GM21529 (cell line): ENCODE results near the gene SKOR2.
"Not testable (repeated sequence)": the region's sequence is repeated elsewhere in the genome, so short reads cannot be mapped to it uniquely, and the experiment has no call there.

Experiments
- ATAC-seq: cut with Tn5 transposase; IDR thresholded peaks from one replicate; pipeline ENCODE4 v1.9.1; 2021; ENCODE audit not compliant: unreplicated experiment

The SKOR2 gene

DNA sequence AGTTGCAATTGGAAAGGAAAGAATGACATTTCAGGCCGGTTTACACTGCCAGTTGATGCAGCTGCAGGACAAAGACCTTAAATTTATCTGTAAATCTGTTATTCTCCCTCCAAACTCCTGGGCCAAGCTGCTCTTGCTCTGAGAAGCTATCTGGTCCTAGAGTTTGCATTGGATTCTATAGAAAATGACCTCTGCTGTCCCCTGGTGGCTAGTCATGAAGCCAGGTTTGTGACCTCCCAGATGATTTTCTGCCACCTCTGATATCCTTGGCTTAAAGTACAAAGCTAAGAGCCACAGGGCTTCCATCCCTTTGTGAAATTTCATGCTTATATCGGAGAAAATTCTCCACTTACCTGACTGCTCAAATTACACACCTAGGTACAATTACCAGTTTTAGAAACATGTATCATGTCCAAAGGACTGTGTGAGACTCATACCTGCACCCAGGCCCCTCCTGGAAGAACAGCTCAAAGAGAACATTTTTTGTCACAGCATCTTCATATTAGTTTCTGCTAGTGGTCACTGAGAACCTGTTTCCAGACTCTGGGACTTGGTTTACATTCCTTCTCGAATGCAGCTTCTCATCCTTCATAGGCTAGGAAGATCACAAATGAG lies 46.4 kb downstream of the SKOR2 start:
- ATAC-seq = no peak

DNA sequence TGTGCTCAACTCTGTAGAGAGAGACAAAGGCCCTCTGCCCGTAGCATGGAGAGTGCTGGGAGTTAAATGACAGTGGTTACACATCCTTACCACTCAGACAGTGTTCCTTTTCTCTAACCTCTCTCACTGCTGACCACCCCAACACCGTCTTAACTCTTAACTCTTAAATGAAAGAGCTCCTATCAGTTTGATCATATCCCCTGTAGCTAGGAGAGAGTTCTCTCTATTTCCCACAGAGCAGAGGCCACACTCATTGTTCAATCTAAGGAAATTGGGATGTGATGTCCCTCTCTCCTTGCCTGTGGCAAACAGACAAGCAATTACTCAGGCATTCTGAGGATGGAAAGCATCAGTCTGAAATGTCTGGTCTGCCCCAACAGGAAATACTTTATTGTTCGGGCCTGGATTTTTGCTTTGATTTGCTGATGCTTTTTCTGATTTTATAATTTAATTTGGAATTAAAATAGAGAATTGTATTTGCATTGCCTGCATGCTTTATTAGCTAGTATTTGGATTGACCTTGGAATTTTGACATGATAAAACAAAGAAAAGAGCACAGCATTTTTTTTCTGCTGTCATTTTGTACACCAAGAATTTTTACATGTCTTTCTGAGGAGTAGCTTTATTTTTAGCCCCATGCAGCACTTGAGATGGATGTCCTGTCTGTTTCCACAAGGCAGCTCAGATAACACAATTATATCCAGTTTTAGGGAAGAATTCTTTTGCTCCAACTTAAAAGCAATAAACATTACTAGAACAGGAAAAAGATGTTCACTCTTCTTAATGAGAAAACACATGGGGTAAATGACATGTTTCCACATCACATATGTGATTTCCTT lies 47.6 kb downstream of the SKOR2 start:
- no peak for ATAC-seq

DNA sequence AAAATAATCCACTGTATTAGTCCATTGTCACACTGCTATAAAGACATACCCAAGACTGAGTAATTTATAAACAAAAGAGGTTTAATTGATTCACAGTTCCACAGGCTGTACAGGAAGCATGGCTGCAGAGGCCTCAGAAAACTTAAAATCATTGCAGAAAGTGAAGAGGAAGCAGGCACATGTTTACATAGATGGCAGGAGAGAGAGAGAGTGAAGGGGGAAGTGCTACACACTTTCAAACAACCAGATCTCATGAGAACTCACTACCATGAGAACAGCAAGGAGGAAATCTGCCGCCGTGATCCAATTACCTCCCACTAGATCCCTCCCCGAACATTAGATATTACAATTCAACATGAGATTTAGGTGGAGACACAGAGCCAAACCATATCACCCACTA lies 55.5 kb downstream of the SKOR2 start:
- ATAC-seq = not testable (repeated sequence)

DNA sequence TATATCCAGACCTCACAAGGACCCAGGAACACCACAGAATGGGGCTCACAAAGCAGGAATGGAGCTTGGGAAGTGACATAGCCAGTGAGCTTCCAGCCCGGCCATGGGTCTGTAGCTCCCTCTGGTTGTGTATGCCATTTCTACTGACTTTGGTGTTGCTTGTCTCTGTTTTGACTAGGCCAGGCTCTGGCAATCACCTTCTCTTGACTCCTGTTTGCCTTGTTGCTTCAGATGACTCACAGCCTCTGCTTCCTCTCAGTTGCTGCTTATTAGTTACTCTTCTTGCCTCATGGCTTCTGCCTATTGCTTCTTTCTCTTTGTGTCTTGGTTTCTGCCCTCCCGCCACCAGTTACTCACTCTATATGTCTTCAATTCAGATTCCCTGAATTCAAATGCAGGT lies 59.5 kb downstream of the SKOR2 start:
- ATAC-seq = no peak

DNA sequence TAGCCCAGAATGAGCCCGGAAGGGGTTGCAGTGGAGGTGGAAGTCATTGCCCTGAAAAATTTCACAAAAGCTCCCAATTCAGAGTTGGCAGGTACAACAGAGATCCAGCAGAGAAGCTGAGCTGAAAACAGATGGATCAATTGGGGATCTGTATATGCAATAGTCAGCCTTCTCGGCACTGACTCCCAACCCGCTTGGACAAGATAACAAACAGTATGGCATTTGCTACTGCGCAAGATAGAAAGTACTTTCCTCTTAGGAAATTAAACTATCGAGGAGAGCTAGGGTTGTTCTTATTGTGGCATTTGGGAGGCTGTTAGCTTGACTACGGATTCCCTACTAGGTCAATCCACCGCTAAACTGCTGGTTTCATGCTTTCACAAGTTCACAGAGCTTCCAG lies 63.7 kb downstream of the SKOR2 start:
- ATAC-seq = no peak

DNA sequence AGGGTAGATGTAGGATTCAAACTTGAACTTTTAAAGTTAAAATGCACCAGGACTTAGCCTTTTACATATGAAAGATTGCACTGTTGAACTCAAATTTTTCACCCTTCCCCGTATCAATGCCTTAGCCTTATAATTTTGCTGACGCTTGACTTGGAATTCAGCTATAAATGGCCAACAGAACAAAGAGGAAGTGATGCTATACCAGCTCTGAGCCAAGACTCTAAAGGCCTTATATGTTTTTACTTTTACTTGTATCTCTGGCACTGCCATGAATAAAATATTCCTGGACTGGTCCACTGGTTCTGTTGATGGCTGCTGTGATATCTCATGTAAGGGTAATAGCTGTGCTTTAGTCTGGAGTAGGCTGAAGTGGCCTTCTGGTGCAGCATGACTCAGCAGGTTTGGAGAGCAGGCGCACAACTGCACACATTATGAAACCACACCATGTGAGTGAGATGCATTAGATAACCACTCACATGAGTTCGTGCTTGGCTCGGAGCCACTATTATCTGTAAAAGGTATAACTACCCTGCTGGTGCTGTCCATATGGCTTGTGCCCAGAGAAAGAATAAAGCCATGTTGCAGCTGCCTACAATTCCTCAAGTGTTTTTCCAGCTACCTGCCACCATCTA lies 66.9 kb downstream of the SKOR2 start:
- no peak for ATAC-seq

DNA sequence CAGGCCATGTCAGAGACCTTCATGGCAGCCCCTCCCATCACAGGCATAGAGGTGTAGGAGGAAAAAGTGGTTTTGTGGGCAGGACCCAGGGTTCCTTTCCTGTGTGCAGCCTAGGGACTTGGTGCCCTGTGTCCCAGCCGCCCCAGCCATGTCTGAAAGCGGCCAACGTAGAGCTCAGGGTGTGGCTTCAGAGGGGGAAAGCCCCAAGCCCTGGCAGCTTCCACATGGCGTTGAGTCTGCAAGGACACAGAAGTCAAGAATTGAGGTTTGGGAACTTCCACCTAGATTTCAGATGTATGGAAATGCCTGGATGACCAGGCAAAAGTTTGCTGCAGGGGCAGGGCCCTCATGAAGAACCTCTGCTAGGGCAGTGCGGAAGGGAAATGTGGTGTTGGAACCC lies 69.3 kb downstream of the SKOR2 start:
- ATAC-seq = not testable (repeated sequence)

DNA sequence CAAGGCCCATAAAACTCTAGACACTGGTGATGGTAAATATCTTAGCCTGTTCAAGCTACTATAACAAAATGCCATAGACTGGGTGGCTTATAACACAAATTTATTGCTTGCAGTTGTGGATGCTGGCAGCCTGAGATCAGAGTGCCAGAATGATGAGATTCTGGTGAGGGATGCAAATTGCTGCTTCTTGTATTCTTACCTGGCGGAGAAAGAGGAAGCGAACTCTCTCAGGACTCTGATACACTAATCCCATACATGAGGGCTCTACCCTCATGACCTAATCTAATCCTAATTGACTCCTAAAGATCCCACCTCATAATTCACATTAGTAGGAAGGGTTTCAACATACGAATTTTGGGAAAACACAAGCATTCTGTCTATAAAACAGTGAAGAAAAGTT lies 70.7 kb downstream of the SKOR2 start:
- ATAC-seq = no peak

DNA sequence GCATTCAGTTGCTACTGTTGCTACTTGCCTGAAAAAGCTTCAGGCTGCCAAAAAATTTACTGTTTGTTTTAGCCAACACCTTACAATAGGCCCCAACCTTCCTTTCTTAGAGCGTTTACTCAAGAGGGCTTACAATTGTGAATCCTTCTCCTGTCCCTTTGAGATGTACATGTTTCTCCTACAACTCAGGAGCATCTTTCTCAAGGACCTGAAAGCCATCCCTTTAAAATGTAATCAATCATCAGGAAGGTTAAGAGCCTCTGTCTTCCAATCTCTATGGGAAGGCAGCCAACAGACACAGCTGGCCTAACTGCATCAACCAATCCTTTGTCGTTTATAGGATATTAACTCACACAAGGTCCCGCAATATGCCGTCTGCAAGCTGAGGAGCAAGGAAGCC lies 71.9 kb downstream of the SKOR2 start:
- ATAC-seq = no peak

DNA sequence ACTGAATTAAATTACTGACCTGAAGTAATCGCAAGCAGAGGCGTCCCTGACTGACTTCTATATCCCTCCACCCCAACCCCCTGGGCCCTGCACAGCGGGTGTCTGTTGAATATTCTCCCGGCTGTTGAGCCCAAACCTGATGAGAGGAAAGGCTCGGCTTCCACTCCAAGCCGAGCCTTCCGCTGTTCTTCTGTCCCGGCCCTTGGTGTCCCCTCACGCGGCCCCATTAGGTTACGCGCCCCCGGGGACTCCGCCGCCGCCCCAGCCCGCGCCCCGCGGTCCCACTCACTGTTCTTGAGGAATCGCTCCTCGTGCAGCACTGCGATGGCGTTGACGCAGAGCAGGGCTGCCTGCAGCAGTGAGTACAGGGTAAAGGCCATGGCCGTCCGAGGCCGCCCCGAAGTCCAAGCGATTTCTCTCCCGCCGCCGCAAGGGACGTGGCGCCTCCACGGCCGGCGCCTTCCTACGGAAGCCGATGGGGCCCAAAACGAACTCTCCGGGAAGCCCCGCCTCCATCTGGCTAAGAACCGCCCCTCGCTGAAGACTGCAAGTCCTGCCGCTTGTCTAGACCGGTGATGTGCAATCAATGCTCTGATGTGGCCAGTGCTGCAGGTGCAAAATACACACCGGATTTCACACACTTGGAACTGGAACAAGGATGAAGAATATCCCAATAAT lies 75.4 kb downstream of the SKOR2 start, which contains the start of gene IER3IP1:
Gene IER3IP1 (minus strand): TSS at position 467 of the 678 bp plus-strand sequence. CDS start 87 bp downstream, at position 380.
- peak; percentile 87 for ATAC-seq

DNA sequence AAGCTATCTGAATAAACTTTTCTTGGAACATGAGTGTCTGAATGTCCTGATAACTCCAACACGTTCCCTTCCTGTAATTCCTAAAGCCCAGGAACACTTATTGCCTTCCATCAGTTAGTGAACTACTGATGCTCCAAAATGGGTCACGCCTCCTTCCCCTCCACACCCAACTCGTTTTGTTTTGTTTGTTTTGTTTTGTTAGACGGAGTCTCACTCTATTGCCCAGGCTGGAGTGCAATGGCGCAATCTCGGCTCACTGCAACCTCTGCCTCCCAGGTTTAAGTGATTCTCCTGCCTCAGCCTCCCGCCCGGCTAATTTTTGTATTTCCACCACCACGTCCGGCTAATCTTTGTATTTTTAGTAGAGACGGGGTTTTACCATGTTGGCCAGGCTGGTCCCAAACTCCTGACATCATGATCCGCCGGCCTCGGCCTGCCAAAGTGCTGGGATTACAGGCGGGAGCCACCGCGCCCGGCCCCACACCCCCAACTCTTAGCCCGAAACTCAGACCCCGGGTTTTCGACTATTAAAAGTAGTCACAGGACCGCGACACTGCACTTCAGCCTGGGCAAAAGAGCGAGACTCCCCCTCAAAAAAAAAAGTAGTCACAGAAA lies 76.1 kb downstream of the SKOR2 start:
- peak; percentile 14 for ATAC-seq

DNA sequence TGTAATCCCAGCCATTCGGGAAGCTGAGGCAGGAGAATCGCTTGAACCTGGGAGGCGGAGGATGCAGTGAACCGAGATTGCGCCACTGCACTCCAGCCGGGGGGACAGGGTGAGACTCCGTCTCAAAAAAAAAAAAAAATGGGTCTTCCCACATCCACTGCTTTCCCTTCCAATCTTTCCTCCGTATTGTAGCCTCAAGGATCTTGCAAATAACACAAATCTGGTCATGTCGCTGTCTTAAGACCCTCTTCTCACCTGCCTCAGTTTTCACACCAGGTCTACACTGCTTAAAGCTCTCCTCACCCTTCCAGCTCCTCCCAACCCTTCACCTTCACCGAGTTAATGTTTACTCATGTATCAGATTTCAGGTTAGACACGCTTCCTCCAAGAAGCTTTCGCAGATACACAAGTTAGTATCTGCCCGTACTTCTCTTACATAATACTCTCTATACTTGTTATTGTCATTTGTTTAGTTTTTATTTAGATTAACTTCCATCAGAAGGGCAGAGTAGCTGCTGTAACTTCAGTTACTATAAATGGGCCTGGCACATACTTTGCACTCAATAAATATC lies 76.8 kb downstream of the SKOR2 start:
- no peak for ATAC-seq

DNA sequence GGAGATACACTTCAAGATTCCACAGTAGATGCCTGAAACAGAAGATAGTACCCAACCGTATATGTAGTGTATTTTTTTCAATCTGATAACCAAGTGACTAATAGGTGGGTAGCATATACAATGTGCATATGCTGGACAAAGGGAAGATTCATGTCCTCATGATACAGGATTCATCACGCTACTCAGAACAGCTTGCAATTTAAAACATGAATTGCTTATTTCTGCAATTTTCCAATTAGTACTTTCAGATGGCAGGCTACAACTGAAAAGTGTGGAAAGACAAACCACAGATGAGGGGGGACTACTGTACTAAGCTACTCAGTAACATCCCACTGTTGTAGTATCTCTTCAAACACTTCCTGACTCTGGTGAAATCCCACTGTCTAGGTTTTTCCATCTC lies 79.0 kb downstream of the SKOR2 start:
- ATAC-seq = no peak

DNA sequence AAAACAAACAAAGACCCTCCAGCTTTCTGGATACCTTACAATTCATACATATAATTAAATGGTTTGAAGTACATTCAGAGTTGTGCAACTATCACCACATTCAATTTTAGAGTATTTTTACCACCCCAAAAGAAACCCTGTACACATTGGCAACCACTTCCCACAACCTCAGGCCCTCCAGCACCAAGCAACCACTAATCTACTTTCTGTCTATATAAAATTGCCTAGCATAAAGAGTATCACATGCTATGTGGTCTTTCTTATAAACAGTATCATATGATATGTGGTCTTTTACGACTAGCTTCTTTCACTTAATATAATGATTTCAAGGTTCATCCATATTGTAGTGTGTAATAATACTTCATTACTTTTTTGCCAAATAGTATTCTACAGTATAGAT lies 82.5 kb downstream of the SKOR2 start:
- no peak for ATAC-seq

DNA sequence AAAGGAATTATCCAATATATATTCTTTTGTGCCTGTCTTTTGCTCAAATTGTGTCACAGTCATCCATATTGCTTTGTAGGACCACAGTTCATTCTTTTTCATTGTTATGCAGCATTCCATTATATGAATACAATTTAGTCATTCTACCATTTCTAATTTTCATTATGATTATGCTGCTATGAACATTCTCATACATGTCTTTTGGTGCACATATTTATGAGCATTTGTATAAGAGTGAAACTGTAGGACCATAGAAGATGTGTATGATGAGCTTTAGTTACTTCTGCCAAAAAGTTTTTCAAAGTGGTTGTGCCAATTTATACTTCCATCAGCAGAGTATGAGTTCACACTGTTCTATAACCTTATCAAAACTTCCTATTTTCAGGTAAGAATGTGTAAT lies 83.0 kb downstream of the SKOR2 start:
- ATAC-seq = no peak

DNA sequence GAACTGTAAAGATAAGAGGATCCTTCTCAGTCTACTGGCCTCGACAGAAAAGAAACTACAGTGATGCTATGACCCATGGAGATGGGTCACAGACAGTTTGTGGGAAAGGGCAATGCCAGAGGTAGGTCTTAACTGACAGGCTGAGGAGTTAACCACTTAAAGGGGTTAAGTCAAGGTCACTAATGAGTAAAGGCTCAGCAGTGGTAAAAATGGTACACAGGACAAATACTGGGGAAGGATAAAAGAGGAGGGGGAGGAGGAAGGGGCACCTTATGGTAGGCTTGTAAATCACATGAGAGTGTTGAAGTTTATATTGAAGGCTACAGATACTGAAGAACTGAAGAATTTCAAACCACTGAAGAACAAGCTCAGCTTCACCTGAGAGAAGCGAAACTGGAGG lies 85.2 kb downstream of the SKOR2 start:
- no peak for ATAC-seq

DNA sequence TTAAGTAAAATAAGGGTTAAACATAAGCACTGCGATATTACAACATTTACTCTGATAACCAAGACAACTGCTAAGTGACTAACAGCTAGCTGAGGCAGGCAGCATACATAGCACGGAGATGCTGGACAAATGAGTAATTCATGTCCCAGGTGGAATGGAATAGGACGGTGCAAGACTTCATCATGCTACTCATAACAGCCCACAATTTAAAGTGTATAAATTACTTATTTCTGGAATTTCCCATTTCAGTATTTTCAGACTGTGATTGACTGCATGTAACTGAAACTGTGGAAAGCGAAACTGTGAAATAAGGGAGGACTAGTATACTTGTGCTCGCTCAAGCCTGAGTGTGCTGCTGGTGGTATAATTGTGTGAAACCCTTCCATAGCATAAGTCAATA lies 88.2 kb downstream of the SKOR2 start:
- peak; percentile 84 for ATAC-seq

DNA sequence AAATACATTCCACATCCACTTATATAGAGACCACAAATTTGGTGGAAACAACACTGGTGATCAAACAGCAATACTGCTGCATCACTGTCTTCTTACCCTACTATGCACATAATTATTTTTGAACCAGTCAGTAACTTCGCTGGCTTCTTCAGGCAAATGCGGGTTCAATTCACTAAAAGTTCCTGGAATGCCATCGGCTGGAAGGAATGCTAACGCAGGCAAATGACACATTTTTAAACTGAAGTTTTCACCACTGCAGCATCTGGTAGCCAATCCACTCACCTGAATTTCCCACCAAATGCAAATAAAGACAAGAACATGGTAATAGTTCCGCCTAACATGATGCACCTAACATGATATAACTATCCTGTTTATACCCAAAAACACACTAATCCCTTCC lies 91.2 kb downstream of the SKOR2 start:
- no peak for ATAC-seq

DNA sequence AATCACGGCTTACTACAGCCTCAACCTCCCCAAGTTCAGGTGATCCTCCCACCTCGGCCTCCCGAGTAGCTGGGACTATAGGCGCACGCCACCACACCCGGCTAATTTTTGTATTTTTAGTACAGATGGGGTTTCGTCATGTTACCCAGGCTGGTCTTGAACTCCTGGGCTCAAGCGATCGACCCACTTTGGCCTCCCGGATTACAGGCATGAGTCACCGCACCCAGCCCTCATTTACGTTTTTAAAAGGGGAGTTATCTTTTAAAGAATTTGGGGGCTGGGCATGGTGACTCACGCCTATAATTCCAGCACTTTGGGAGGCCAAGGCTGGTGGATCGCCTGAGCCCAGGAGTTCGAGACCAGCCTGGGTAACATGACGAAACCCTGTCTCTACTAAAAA lies 93.1 kb downstream of the SKOR2 start:
- ATAC-seq = not testable (repeated sequence)
